ENCODE results near the gene NPAS3. TPM values are rescaled to one million over a fixed set of nuclear protein-coding genes. Genes with fewer than 3 reads are reported as not detected.

The NPAS3 gene
- total RNA-seq, 2 donors from 2014 or later: 1.1 to 1.8 TPM

DNA sequence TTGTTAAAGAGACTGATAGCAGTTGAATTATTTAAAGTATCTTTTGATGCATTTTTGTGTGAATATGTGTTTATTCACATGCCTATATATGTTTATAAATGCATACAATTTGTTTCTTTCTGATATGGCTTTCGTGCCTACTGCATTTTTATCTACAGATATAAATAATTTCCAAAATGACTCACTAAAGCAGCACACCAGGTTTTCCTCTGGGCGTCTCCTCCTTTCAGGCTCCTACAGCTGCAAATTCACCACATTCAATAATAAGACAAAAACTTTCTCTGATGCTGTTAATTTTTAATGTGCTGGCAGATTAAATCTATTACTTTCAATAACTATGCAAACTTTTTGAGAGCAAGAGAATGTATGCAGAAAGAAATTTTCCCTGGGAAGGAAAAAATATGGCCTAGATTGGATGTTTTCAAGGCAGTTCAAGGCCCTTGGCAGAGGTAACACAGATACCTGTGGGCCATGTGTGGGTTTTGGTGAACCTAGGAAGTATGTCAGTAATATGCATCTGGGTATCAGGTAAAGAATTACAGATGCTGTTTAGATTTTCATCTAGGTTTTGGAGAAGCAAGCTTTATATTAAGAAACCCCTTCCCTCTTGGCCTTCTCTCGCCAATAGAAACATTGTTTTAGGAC lies 630.4 kb downstream of the NPAS3 start:
- TF ChIP-seq POLR2AphosphoS5 (IDR thresholded peaks at IDR 0.05): no peak
- no peak for TF ChIP-seq CTCF (IDR thresholded peaks at IDR 0.05)
- TF ChIP-seq POLR2A (IDR thresholded peaks at IDR 0.05): no peak
- Histone ChIP-seq H3K9me3 (no peaks in the 10 kb centered on the region), H3K4me3 (no peak overlapping the region), H3K27ac (no peak overlapping the region), H3K4me1 (replicated peaks) (no peaks in the 10 kb centered on the region), H3K36me3 (no peaks in the 10 kb centered on the region), H3K27me3 (replicated peaks; ENCODE audit: insufficient read depth) (peaks cover 3% of the 10 kb centered on the region)
- DNase-seq (ENCODE audit: low spot score): no peak
- intact Hi-C loops (cut with DNase I): no loop called here
- 94% methylated on average over 3 of the region's 3 CpGs for WGBS

DNA sequence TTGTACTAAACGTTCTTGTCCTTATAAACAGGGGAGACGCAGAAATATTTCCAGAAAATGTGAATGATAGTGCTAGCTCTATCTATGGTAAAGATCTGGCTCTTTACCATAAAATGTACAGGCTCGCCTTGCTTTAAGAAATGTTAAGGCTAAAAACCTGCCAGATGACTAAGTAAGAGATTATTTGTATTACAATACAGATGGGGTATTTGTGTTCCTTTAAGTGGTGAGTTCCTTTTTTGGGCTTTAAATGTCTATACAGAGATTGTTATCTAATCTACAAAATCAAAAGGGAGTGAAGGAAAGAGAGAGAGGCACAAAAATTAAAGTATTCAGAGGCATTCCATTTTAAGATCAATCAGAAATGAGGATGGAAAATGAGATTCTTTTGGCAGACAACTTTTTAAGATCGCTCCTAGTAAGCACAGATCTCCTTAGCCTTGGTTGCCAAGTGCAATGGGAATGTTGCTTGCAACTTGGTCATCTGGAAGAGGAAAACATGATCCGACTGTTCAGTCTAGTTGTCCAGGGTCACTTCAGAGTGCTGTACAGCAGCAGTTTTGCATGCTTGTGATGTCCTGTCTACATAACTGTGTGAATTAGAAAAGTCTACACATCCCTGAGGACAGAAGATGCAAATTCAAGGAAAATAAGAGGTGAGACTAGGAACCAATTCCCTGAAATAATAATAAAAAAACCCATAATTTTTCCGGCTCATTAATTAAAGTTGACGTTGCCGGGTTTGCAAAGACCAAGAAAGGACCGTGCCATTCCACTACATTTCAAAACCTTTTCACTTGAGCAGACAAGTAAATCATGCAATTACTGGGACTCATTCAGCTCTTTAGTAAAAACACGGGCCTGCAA lies 631.4 kb downstream of the NPAS3 start:
- WGBS: 48% methylated on average over 10 of the region's 10 CpGs
- Histone ChIP-seq H3K4me1 (replicated peaks) (no peaks in the 10 kb centered on the region), H3K27ac (no peak overlapping the region), H3K9me3 (no peaks in the 10 kb centered on the region), H3K27me3 (replicated peaks; ENCODE audit: insufficient read depth) (peaks cover 3% of the 10 kb centered on the region), H3K4me3 (no peak overlapping the region), H3K36me3 (no peaks in the 10 kb centered on the region)
- no peak for DNase-seq (ENCODE audit: low spot score)
- TF ChIP-seq POLR2A (IDR thresholded peaks at IDR 0.05) (no peak), CTCF (IDR thresholded peaks at IDR 0.05) (no peak), POLR2AphosphoS5 (IDR thresholded peaks at IDR 0.05) (no peak)
- intact Hi-C loops (cut with DNase I): no loop called here

DNA sequence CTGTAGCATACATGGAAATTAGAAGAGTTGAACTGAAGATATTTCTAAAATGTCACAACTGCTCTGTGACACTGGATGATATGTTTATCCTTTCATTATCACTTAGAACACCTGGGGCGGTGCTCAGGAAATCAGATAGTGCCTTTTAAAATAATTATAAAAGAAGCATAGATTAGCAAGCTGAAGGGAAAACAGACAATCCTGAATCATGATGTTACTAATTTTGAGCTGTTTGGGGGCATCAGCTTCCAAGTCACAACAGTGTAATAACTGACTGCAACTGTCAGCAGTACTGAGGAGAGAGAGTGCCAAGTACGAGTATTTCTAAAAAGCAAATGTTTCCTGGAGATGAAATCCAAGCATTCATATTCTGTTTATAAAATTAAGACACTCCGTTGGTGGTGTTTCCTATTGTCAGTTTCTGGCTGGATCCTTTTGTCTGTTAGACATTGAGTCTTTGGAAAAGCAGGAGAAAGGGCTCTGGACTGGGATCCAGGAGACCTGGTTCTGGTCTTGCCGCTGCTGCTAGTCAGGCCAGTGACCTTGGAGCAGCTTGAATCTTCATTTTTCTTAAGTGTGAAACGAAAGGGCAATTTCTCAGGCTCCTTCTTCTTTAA lies 632.1 kb downstream of the NPAS3 start:
- H3K36me3 ChIP-seq: no peaks in the 10 kb centered on the region
- H3K9me3 ChIP-seq: no peaks in the 10 kb centered on the region

GRCh38 chr14:33573301-33573880 lies 634.7 kb downstream of the NPAS3 start:
- Histone ChIP-seq H3K4me1 (replicated peaks) (no peaks in the 10 kb centered on the region), H3K27me3 (replicated peaks; ENCODE audit: insufficient read depth) (peaks cover 3% of the 10 kb centered on the region), H3K27ac (no peak overlapping the region), H3K36me3 (no peaks in the 10 kb centered on the region), H3K9me3 (no peaks in the 10 kb centered on the region), H3K4me3 (no peak overlapping the region)
- 97% methylated on average over 3 of the region's 3 CpGs for WGBS
- intact Hi-C loops (cut with DNase I): no loop called here
- TF ChIP-seq POLR2AphosphoS5 (IDR thresholded peaks at IDR 0.05) (no peak), CTCF (IDR thresholded peaks at IDR 0.05) (no peak), POLR2A (IDR thresholded peaks at IDR 0.05) (no peak)
- DNase-seq (ENCODE audit: low spot score): no peak

More for the DNA sequence above, 632.1 kb downstream of the NPAS3 start:
- Histone ChIP-seq H3K27ac (no peak overlapping the region), H3K4me3 (no peak overlapping the region), H3K27me3 (replicated peaks; ENCODE audit: insufficient read depth) (peaks cover 3% of the 10 kb centered on the region), H3K4me1 (replicated peaks) (no peaks in the 10 kb centered on the region)
- no peak for DNase-seq (ENCODE audit: low spot score)
- TF ChIP-seq POLR2AphosphoS5 (IDR thresholded peaks at IDR 0.05) (no peak), CTCF (IDR thresholded peaks at IDR 0.05) (no peak), POLR2A (IDR thresholded peaks at IDR 0.05) (no peak)
- intact Hi-C loops (cut with DNase I): no loop called here
- 61% methylated on average over 5 of the region's 5 CpGs for WGBS
